ENCODE results near the gene LGALS8. TPM values are rescaled to one million over a fixed set of nuclear protein-coding genes. Genes with fewer than 3 reads are reported as not detected.

The LGALS8 gene
- total RNA-seq, 1 donor from 2014 or later = 76.5 TPM

DNA sequence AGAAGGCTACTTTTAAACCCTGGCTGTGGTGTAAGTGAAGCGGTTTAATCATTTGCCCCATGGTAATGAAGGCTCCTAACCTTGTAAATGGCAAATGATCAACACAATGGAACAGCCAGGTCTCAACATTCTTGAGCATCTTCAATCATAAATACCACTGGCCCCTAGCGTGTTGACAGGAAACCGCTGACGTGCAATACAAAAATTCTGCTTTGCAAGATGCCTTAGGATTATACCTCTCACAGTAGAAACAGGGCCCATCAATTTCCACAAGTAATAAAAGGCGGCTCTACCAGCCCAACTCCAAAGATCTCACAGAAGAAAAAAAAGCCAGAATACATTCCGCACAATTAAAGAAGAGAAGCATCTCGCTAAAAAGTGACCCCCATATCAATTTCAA is 32.8 kb downstream of the LGALS8 start:
- Histone ChIP-seq H3K27me3 (ENCODE audit: low read depth) (no peaks in the 10 kb centered on the region), H3K27ac (replicated peaks) (no peak overlapping the region)
- intact Hi-C loops (cut with micrococcal nuclease) = no loop called here

DNA sequence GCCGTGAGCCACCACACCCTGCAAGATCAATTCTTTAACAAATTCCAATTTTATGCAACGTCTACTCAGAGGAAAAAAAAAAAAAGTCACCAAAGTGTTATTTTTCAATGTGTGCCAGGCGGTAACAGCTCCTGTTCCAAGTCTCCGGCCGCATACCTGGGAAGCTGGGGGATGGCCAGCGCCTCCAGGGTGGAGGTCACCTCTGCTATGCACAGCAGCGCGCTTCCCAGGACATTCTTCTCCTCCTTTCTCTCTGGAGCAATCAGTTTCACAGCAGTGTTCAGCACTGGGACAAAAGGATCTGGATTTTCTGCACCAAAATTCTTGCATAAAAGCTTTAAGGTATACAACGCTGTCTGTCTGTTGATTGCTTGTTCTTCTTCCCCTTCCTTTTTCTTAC is 34.3 kb downstream of the LGALS8 start:
- Histone ChIP-seq H3K4me3 (no peak overlapping the region), H3K9me3 (replicated peaks) (no peaks in the 10 kb centered on the region), H3K27ac (replicated peaks) (no peak overlapping the region), H3K27me3 (ENCODE audit: low read depth) (no peaks in the 10 kb centered on the region), H3K4me1 (no peaks in the 10 kb centered on the region), H3K36me3 (peaks cover 87% of the 10 kb centered on the region)
- TF ChIP-seq, protein P1, sequence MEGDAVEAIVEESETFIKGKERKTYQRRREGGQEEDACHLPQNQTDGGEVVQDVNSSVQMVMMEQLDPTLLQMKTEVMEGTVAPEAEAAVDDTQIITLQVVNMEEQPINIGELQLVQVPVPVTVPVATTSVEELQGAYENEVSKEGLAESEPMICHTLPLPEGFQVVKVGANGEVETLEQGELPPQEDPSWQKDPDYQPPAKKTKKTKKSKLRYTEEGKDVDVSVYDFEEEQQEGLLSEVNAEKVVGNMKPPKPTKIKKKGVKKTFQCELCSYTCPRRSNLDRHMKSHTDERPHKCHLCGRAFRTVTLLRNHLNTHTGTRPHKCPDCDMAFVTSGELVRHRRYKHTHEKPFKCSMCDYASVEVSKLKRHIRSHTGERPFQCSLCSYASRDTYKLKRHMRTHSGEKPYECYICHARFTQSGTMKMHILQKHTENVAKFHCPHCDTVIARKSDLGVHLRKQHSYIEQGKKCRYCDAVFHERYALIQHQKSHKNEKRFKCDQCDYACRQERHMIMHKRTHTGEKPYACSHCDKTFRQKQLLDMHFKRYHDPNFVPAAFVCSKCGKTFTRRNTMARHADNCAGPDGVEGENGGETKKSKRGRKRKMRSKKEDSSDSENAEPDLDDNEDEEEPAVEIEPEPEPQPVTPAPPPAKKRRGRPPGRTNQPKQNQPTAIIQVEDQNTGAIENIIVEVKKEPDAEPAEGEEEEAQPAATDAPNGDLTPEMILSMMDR (IDR thresholded peaks at IDR 0.05; ENCODE audit: borderline replicate concordance) = no peak
- DNase-seq = no peak
- intact Hi-C loops (cut with micrococcal nuclease) = no loop called here

More for the DNA sequence above, 32.8 kb downstream of the LGALS8 start:
- DNase-seq = no peak
- H3K4me1 ChIP-seq = no peaks in the 10 kb centered on the region
- H3K4me3 ChIP-seq = no peak overlapping the region
- TF ChIP-seq, protein P1 (IDR thresholded peaks at IDR 0.05; ENCODE audit: borderline replicate concordance) = no peak
- no peaks in the 10 kb centered on the region for H3K9me3 ChIP-seq (replicated peaks)
- H3K36me3 ChIP-seq = peaks cover 98% of the 10 kb centered on the region

DNA sequence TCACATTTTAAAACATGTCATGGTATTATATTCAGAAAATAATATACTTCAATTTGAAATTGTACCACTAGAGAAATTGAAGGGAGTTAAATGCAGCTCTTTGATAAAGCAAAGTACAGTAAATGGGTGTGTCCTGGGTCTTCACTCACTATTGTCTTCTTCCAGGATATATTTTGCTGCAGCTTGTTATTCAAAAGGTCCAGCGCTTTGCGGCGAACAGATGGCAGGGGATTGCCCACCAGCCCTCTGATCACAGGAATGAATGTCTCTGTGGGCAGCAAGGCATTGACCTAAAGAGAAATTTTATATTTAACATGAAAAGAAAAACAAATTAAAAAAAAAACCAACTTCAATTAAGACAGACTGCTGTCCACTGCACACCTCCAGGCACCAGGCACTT is 35.1 kb downstream of the LGALS8 start:
- H3K36me3 ChIP-seq = peaks cover 85% of the 10 kb centered on the region
- no peak for DNase-seq
- TF ChIP-seq, protein P1 (IDR thresholded peaks at IDR 0.05; ENCODE audit: borderline replicate concordance) = no peak
- H3K27me3 ChIP-seq (ENCODE audit: low read depth) = no peaks in the 10 kb centered on the region
- no peaks in the 10 kb centered on the region for H3K4me1 ChIP-seq
- H3K9me3 ChIP-seq (replicated peaks) = no peaks in the 10 kb centered on the region
- no peak overlapping the region for H3K27ac ChIP-seq (replicated peaks)
- intact Hi-C loops (cut with micrococcal nuclease) = no loop called here
- no peak overlapping the region for H3K4me3 ChIP-seq

DNA sequence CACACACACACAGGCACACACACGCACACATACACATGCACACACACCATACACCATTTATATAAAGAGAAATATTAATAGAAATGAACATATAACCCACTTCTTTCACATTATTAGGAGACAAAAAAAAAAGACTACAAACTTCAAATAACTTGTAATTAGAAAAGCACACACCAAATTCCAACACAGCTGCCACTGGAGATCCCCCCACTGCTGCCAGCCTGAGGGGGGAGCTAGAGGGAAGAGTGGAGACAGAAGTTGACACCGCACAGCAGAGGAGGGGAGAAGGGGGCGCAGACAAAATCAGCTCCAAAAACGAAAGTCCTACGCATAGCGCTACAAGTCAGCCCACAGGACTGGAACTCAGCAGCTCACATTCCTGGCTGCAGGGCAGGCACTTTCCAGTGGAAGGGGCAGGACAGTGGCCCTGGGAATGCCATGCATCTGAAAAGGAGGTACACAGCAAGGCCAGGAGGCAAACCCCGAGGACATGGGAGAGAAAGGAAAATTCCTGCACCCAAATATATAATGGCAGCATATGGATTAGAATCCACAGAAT is 36.5 kb downstream of the LGALS8 start:
- Histone ChIP-seq H3K9me3 (replicated peaks) (no peaks in the 10 kb centered on the region), H3K4me3 (no peak overlapping the region), H3K27ac (replicated peaks) (no peak overlapping the region), H3K4me1 (no peaks in the 10 kb centered on the region), H3K27me3 (ENCODE audit: low read depth) (no peaks in the 10 kb centered on the region), H3K36me3 (peaks cover 86% of the 10 kb centered on the region)
- DNase-seq = no peak
- TF ChIP-seq, protein P1 (IDR thresholded peaks at IDR 0.05; ENCODE audit: borderline replicate concordance) = no peak
- intact Hi-C loops (cut with micrococcal nuclease) = no loop called here

DNA sequence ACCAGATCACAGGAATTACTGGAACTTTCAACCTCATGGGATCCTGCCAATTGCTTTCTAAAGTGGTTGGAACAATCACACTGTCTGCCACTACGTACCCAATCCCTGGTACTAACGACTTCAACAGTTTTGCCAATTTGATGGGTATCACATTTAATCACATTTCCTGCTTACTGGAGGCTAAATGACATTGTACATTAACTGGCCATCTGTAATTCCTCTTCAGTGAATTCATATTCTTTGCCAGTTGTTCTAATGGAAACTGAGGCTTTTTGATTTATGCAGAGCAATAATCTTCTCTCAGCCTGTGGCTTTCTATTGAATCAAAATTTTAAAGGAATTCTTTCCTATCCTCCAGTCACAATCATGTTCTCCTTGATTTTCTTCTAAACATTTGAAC is 38.2 kb downstream of the LGALS8 start:
- no peak overlapping the region for H3K27ac ChIP-seq (replicated peaks)
- no peaks in the 10 kb centered on the region for H3K4me1 ChIP-seq
- no peaks in the 10 kb centered on the region for H3K27me3 ChIP-seq (ENCODE audit: low read depth)
- intact Hi-C loops (cut with micrococcal nuclease) = no loop called here
- no peaks in the 10 kb centered on the region for H3K9me3 ChIP-seq (replicated peaks)
- TF ChIP-seq, protein P1 (IDR thresholded peaks at IDR 0.05; ENCODE audit: borderline replicate concordance) = no peak
- peaks cover 86% of the 10 kb centered on the region for H3K36me3 ChIP-seq
- no peak for DNase-seq
- H3K4me3 ChIP-seq = no peak overlapping the region

Measured in left ventricle myocardium inferior (tissue), 1 donor.